GM10847 (cell line): Measurements from ENCODE around the gene SPAG17.

Experiments
- POLR2A ChIP-seq: IDR thresholded peaks from 2 replicates; pipeline ENCODE4 v1.6.1; 2011; ENCODE audit not compliant: insufficient read length; ENCODE audit errors: extremely low read depth

Gene SPAG17

DNA sequence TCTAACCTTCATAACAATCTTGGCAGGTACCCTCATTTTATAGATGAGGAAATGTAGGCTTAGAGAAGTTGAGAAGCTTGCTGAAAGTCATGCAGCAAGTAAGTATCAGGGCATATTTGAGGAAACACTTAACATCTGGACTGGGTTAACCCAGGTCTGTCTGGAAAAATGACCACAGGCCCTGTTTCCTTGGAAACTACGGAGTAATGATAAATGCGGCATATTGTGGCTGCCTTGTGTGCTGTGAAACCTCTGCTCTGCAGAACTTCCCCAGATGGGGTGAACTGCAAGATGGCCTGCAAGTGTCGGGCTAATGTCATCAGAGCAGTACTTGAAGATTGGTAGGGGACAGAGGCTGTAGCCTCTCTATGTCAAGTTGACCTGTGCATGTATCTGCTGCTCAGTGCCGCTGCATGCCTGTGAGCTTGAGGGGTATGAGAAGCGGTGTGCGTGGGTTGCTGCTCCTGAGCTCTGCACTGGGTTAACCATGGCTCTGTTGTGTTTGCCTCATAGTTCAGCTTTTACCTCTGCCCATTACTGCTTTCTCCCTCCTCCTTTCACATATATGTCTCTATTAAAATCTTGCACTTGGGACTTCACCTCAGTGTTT, 172.4 kb downstream of the SPAG17 start:
- no peak for TF ChIP-seq POLR2A

DNA sequence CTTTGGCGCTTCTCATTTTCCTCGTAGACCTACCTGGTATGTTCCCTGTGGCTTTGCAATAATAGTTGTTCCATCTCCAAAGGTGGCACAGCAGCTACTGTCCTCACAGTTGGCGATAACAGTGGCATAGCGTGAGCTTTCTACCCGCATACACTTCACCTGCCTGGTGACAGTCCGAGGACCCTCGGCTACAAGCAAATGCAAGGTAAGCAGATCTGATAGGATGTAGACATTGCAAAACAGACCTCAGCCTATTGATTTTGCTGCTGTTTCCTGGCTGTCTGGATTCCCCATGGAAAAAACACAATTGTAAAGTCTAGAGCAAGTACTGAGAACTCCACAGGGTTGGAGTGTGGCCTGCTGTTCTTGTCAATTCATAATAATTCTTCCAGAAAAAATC, 177.0 kb downstream of the SPAG17 start:
- no peak for TF ChIP-seq POLR2A

DNA sequence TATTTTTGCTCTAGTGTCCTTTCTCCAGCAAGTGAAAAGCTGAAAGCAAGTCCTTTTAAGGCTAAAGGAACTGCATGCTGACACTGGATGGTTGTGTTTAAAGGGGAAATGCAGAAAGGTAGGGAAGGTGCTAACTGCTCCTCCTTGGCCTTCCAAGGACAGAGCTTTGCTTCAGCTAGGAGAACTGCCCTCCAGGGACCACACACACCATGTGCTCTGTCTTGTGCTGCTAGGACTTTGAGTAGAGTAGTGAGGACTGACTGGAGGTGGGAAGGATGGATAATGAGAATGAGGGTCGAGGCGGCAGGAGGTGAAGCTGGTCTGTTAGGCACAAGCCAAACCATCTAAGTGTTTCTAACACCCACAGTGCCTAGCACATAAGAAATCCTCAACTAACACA, 177.6 kb downstream of the SPAG17 start:
- no peak for TF ChIP-seq POLR2A

DNA sequence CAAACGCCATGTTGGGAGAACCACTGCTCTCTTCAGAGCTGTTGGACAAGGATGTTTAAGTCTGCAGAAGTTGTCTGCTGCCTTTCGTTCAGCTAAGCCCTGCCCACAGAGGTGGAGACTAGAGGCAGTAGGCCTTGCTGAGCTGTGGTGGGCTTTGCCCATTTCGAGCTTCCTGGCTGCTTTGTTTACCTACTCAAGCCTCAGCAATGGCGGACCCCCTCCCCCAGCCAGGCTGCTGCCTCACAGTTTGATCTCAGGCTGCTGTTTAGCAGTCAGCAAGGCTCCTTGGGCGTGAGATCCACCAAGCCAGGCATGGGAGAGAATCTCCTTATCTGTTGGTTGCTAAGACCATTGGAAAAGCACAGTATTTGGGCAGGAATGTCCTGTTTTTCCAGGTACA, 180.7 kb downstream of the SPAG17 start:
- no peak for TF ChIP-seq POLR2A

DNA sequence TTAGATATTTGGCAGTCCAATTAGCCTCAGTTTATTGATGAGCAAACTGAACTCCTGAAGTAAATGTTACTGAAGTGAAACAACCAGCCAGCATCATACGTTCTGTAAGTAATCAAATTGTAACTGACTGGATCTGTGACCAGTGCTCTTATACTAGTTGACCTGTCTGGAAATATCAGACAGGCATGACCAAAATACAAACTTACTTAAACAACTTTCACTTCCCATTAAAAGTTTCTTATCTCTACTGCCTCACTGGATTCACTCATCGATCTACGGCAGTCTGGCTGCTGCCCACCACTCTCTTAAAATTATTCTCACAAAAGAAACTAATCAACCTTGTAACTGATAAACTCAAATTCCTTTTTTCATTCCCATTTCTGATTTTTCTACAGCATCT, 199.1 kb downstream of the SPAG17 start:
- TF ChIP-seq POLR2A = no peak

- no peak for TF ChIP-seq POLR2A
These were observed 199.8 kb downstream of the SPAG17 start for GRCh38 chr1:117985239-117985638.

- TF ChIP-seq POLR2A = no peak
These were observed 203.4 kb downstream of the SPAG17 start for GRCh38 chr1:117981455-117982192.

DNA sequence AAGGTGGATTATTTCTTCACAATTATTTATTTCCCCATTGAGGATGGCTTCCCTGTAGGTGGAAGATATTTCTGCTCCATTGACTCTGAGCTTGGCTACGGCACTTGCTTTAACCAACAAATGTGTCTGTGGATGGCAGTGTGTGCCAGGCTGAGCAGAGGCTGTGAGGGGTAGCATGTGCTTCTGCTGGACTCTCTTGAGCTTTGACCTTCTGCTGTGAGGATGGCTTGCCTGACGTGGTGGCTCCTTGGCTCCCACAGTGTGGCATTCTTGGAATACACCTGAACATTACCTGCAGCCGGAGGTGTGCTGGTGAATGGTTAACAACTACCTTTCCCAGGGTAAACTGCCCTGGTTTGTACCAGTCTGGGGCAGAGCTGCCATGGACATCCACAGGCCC, 208.6 kb downstream of the SPAG17 start:
- TF ChIP-seq POLR2A = no peak

- TF ChIP-seq POLR2A = no peak
These were observed 213.3 kb downstream of the SPAG17 start for GRCh38 chr1:117971777-117972176.

DNA sequence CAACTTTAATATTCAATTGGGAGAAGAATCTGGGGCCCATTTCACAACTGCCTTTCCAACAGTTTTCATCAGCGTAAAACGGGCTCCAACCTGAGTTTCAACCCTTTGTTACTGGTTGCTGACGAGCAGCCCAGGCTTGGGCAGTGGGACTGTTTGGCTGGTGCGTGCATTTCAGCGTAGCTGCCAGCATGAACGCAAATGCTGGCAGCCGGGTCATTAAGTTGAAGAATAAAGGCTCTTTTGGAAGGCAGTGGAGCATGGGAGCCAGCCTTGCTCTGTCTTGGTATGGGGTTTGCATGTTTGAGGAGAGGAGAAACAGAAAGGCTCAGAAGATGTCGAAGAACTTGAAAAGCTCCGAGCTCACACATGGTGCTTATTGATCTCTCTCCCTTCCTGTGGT, 214.8 kb downstream of the SPAG17 start:
- TF ChIP-seq POLR2A = no peak

DNA sequence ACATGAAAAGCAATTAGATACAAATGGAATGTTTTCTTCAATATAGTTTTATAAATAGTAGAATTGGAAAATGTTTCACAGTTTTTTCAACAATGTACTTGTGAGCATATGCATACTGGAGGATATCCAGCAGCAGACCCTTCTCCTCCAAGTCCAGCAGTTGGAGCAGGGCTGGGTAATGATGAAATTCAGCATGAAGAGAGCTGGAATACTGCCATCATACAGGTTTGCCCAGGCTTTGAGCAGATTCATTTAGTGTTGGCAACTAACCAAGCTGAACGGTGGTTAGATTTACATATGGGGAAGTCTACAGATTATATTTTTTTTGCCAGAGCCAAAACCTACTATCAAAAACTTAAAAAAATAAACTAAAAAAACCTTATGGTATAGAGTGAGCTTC, 217.1 kb downstream of the SPAG17 start:
- TF ChIP-seq POLR2A = no peak

GRCh38 chr1:117967477-117967876, 217.6 kb downstream of the SPAG17 start:
- no peak for TF ChIP-seq POLR2A

- TF ChIP-seq POLR2A = no peak
These were observed 220.6 kb downstream of the SPAG17 start for GRCh38 chr1:117964290-117965038.

DNA sequence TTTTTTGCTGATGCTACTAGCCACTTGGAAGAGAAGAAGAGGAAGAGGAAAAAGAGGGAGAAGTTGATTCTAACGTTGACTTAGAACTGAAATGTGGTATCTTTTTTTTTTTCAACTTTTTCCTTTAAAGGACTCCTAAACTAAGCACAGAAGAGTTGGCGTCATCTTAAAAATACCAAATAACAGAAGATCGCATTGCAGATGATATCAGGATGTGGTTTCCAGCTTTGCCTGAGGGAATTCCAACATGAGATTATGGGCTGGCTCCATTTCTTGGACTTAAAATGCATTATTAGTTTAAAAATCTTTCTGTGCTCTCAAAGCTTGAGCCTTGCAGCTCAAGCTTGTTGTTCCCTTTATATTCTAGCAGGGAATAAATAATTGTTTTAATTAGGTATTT, 225.7 kb downstream of the SPAG17 start:
- TF ChIP-seq POLR2A = no peak

DNA sequence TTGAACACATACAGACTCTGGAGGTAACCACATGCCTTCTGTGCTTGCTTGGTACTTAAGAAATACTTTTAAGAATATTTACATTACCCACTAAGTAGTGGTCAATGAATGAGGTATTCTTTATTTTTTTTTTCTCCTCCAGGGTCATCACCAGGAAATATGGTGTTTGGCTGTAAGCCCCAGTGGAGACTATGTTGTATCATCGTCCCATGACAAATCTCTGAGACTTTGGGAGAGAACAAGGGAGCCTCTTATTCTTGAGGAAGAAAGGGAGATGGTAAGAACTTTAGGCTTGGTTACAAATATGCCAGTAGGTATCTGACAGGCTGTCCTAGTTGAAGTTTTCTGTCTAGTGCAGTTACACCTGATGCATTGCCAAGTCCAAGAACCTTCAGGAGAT, 232.6 kb downstream of the SPAG17 start:
- no peak for TF ChIP-seq POLR2A

- TF ChIP-seq POLR2A = no peak
These were observed 242.7 kb downstream of the SPAG17 start for GRCh38 chr1:117942293-117942692.
